Stimulated activated naive CD8-positive, alpha-beta T cell treated with anti-CD3 and anti-CD28 coated beads, Interleukin-15, amount 100 ng/mL, for 72 hours (primary cell): ENCODE data around the gene UTP14A.
A peak's percentile ranks its signal among the peaks of the same experiment; 100 is the strongest.

Experiments
- ATAC-seq: fragments of 150-1000 bp; cut with Tn5 transposase; 2 replicates; pipeline ENCODE4 v1.10.0; 2021; ENCODE audit warnings: mild to moderate bottlenecking, moderate library complexity
- DNase-seq, 2 donors: peaks; one replicate each; pipeline ENCODE4 v3.0.0; 2021 to 2022
- H3K27ac Mint-ChIP-seq, 2 donors: one replicate each; pipeline ENCODE4 v1.8.0; 2022; ENCODE audit warnings: mild to moderate bottlenecking in 2 of 2, mixed read lengths in 2 of 2, moderate library complexity in 2 of 2
- H3K27me3 Mint-ChIP-seq: one replicate; pipeline ENCODE4 v1.8.0; 2022; ENCODE audit warnings: mixed read lengths
- H3K4me1 Mint-ChIP-seq: one replicate; pipeline ENCODE4 v1.8.0; 2022; ENCODE audit warnings: mild to moderate bottlenecking, mixed read lengths
- H3K4me3 Mint-ChIP-seq, 2 donors: one replicate each; pipeline ENCODE4 v1.8.0; 2022; ENCODE audit warnings: mild to moderate bottlenecking in 2 of 2, mixed read lengths in 2 of 2, moderate library complexity in 1 of 2
- H3K9me3 Mint-ChIP-seq, 2 donors: one replicate each; pipeline ENCODE4 v1.8.0; 2022; ENCODE audit warnings: mixed read lengths in 2 of 2

The UTP14A gene

GRCh38 chrX:129933700-129934099 lies 27.7 kb downstream of the UTP14A start:
- Mint-ChIP-seq H3K27me3 (peaks cover 19% of the 10 kb centered on the region), H3K27ac (no peak overlapping the region), H3K4me1 (peaks cover 17% of the 10 kb centered on the region), H3K4me3 (peak overlapping the region; percentile 66 to 75), H3K9me3 (no peaks in the 10 kb centered on the region)
- DNase-seq (no peak), ATAC-seq (no peak)

GRCh38 chrX:129934461-129934860 lies 28.5 kb downstream of the UTP14A start:
- no peak overlapping the region for H3K4me3 Mint-ChIP-seq
- no peak for ATAC-seq

GRCh38 chrX:129934952-129935351 lies 29.0 kb downstream of the UTP14A start:
- peaks cover 19% of the 10 kb centered on the region for H3K27me3 Mint-ChIP-seq
- H3K4me3 Mint-ChIP-seq = no peak overlapping the region
- no peak overlapping the region for H3K27ac Mint-ChIP-seq
- DNase-seq (no peak), ATAC-seq (no peak)
- no peaks in the 10 kb centered on the region for H3K9me3 Mint-ChIP-seq
- peaks cover 17% of the 10 kb centered on the region for H3K4me1 Mint-ChIP-seq

More at GRCh38 chrX:129934461-129934860, 28.5 kb downstream of the UTP14A start:
- no peak overlapping the region for H3K27ac Mint-ChIP-seq
- peaks cover 17% of the 10 kb centered on the region for H3K4me1 Mint-ChIP-seq
- no peaks in the 10 kb centered on the region for H3K9me3 Mint-ChIP-seq
- H3K27me3 Mint-ChIP-seq = peaks cover 19% of the 10 kb centered on the region
- no peak for DNase-seq

GRCh38 chrX:129938081-129938480 lies 32.1 kb downstream of the UTP14A start:
- Mint-ChIP-seq H3K9me3 (no peaks in the 10 kb centered on the region), H3K27me3 (peaks cover 16% of the 10 kb centered on the region), H3K4me3 (no peak overlapping the region), H3K27ac (no peak overlapping the region), H3K4me1 (peaks cover 12% of the 10 kb centered on the region)
- ATAC-seq (no peak), DNase-seq (no peak)

DNA sequence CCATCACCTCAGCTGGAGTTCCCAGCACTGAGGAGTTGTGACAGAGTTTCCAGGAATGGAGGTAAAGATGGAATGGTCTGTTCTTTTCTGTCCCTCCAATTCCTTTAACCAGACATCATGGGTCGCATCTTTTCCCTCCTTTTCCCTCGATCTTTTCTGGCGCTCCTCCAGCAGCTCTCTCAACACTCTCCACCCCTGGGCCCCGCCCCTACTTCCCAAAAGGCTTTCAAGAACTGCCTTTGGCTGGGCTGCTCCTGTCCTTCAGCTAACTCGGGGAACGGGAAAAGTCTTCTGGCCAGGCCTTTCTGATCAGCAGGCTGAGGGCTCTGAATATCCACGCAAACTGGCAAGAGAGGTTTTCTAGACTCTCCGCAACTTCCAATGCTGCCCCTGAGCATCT lies 34.0 kb downstream of the UTP14A start:
- peaks cover 12% of the 10 kb centered on the region for H3K4me1 Mint-ChIP-seq
- ATAC-seq (no peak), DNase-seq (no peak)
- peaks cover 8% of the 10 kb centered on the region for H3K27me3 Mint-ChIP-seq
- no peak overlapping the region for H3K4me3 Mint-ChIP-seq
- no peaks in the 10 kb centered on the region for H3K9me3 Mint-ChIP-seq
- no peak overlapping the region for H3K27ac Mint-ChIP-seq

DNA sequence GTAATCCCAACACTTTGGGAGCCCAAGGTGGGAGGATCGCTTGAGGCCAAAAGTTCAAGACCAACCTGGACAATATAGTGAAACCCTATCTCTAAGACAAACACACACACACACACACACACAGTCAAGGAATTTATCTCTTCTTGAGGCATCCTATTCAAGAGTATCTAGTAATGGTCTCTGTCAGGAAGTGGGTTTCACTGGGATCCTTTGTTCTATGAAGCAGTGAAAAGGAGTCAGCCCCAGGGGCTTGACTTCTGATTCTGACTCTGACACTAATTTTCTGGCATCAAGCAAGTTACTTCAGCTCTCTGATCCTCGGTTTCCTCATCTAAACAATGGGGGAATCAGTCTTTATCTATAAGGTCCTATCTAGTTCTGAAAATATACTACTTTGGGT lies 34.8 kb downstream of the UTP14A start:
- DNase-seq = no peak
- peaks cover 8% of the 10 kb centered on the region for H3K27me3 Mint-ChIP-seq
- H3K4me3 Mint-ChIP-seq = no peak overlapping the region
- no peak overlapping the region for H3K27ac Mint-ChIP-seq
- ATAC-seq = no peak
- H3K9me3 Mint-ChIP-seq = no peaks in the 10 kb centered on the region
- H3K4me1 Mint-ChIP-seq = peaks cover 12% of the 10 kb centered on the region

DNA sequence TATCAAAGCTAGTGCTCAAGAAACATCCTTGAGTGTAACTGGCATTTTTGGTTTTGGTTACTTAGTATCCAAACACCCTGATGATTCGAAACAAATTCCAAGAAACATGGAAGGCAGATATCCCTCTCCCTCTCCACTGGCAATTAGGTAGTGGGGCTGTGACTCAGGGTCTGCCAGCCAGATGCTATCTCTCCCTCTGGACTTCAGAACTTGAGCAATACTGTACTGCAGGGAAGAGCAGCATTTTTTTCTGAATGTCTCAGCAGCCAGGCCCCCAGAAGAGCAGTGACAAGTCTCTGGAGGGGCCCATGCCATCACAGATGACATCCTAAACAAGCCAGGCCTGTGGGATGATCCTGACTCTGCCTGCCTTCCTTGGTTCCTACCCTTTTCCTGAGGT lies 39.2 kb downstream of the UTP14A start:
- H3K27ac Mint-ChIP-seq = no peak overlapping the region
- H3K27me3 Mint-ChIP-seq = no peaks in the 10 kb centered on the region
- DNase-seq = no peak

GRCh38 chrX:129953334-129953648 lies 47.3 kb downstream of the UTP14A start:
- H3K27me3 Mint-ChIP-seq = peaks cover 8% of the 10 kb centered on the region
- H3K9me3 Mint-ChIP-seq = no peaks in the 10 kb centered on the region
- DNase-seq = no peak
- no peak overlapping the region for H3K27ac Mint-ChIP-seq
- H3K4me3 Mint-ChIP-seq = peak overlapping the region; percentile 88 to 95
- H3K4me1 Mint-ChIP-seq = peaks cover 19% of the 10 kb centered on the region
- no peak for ATAC-seq

More for the DNA sequence above, 39.2 kb downstream of the UTP14A start:
- ATAC-seq = no peak
- no peak overlapping the region for H3K4me3 Mint-ChIP-seq
- H3K9me3 Mint-ChIP-seq = no peaks in the 10 kb centered on the region
- H3K4me1 Mint-ChIP-seq = no peaks in the 10 kb centered on the region

GRCh38 chrX:129953881-129954280 lies 47.9 kb downstream of the UTP14A start:
- DNase-seq (no peak), ATAC-seq (no peak)
- Mint-ChIP-seq H3K4me3 (peak overlapping the region in 1 of 2 donors; percentile 95), H3K4me1 (peaks cover 19% of the 10 kb centered on the region), H3K9me3 (no peaks in the 10 kb centered on the region), H3K27me3 (peaks cover 8% of the 10 kb centered on the region), H3K27ac (no peak overlapping the region)

GRCh38 chrX:129954804-129955203 lies 48.8 kb downstream of the UTP14A start:
- H3K4me1 Mint-ChIP-seq = peaks cover 19% of the 10 kb centered on the region
- no peaks in the 10 kb centered on the region for H3K9me3 Mint-ChIP-seq
- ATAC-seq = no peak
- no peak overlapping the region for H3K27ac Mint-ChIP-seq
- no peak overlapping the region for H3K4me3 Mint-ChIP-seq
- H3K27me3 Mint-ChIP-seq = peaks cover 8% of the 10 kb centered on the region
- DNase-seq = no peak

DNA sequence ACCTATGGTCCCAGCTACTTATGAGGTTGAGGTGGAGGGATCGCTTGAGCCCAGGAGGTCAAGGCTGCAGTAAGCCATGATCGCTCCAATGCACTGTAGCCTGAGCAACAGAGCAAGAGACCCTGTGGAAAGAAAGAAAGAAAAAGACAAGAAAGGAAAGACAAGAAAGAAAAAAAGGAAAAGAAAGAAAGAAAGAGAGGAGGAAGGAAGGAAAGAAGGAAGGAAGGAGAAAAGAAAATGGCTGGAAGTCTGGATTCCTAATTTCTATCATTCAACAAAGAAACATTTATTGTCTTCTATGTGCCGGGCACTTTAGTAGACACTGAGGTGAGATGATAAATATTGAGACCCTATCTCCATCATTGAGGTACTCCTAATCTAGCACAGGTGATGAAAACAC lies 49.7 kb downstream of the UTP14A start:
- DNase-seq = no peak
- H3K27me3 Mint-ChIP-seq = peaks cover 8% of the 10 kb centered on the region
- no peak overlapping the region for H3K4me3 Mint-ChIP-seq

GRCh38 chrX:129956145-129956544 lies 50.2 kb downstream of the UTP14A start:
- H3K27ac Mint-ChIP-seq = no peak overlapping the region
- H3K4me1 Mint-ChIP-seq = peaks cover 24% of the 10 kb centered on the region
- DNase-seq (no peak), ATAC-seq (no peak)
- H3K4me3 Mint-ChIP-seq = peak overlapping the region in 1 of 2 donors; percentile 21
- no peaks in the 10 kb centered on the region for H3K9me3 Mint-ChIP-seq
- peaks cover 8% of the 10 kb centered on the region for H3K27me3 Mint-ChIP-seq

More for the DNA sequence above, 49.7 kb downstream of the UTP14A start:
- no peaks in the 10 kb centered on the region for H3K9me3 Mint-ChIP-seq
- no peak for ATAC-seq
- H3K27ac Mint-ChIP-seq = peak overlapping the region in 1 of 2 donors; percentile 6
- peaks cover 19% of the 10 kb centered on the region for H3K4me1 Mint-ChIP-seq

DNA sequence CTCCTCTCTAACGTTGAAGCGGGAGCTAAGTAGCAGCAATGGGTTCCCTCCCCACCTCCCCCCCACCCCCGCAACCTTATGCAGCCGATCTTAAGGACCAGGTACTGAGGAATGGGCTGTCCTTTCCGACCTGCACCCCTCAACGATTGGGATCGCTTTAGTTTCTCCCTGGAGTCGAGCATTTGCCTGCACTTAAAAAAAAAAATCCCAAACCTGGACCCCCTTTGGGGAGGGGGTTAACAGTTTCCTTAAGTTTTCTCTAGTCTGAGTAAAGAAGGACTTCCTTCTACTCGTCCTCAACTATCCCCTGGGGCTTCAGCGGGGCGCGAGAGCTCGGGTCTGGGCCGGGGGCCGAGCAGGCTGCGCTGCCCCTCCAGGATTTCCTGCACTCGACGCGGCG lies 50.8 kb downstream of the UTP14A start:
- Mint-ChIP-seq H3K27ac (no peak overlapping the region), H3K4me1 (peaks cover 30% of the 10 kb centered on the region), H3K27me3 (peaks cover 7% of the 10 kb centered on the region), H3K4me3 (peak overlapping the region in 1 of 2 donors; percentile 51), H3K9me3 (no peaks in the 10 kb centered on the region)
- no peak for DNase-seq
- ATAC-seq = no peak

- H3K4me3 Mint-ChIP-seq = peak overlapping the region; percentile 72 to 73
- peaks cover 29% of the 10 kb centered on the region for H3K4me1 Mint-ChIP-seq
- ATAC-seq (peak; percentile 75), DNase-seq (peak; percentile 42 to 70)
- H3K27me3 Mint-ChIP-seq = no peaks in the 10 kb centered on the region
- H3K27ac Mint-ChIP-seq = no peak overlapping the region
- no peaks in the 10 kb centered on the region for H3K9me3 Mint-ChIP-seq
Observed at GRCh38 chrX:129957241-129958082, 51.5 kb downstream of the UTP14A start.

- no peak for ATAC-seq
- no peak overlapping the region for H3K27ac Mint-ChIP-seq
- H3K27me3 Mint-ChIP-seq = no peaks in the 10 kb centered on the region
- no peaks in the 10 kb centered on the region for H3K9me3 Mint-ChIP-seq
- H3K4me3 Mint-ChIP-seq = peak overlapping the region; percentile 72 to 73
- H3K4me1 Mint-ChIP-seq = peaks cover 24% of the 10 kb centered on the region
- no peak for DNase-seq
Observed at GRCh38 chrX:129958083-129958465, 52.1 kb downstream of the UTP14A start.

- H3K9me3 Mint-ChIP-seq = no peaks in the 10 kb centered on the region
- H3K27ac Mint-ChIP-seq = no peak overlapping the region
- no peak overlapping the region for H3K4me3 Mint-ChIP-seq
- ATAC-seq (no peak), DNase-seq (no peak)
- H3K4me1 Mint-ChIP-seq = peaks cover 24% of the 10 kb centered on the region
- H3K27me3 Mint-ChIP-seq = no peaks in the 10 kb centered on the region
Observed at GRCh38 chrX:129958814-129959492, 53.0 kb downstream of the UTP14A start.
